Non-pigmented ciliary epithelial cell (primary cell): ENCODE data around the gene ZMYND11.

Experiments used
- DNase-seq: peaks from one replicate; pipeline ENCODE4 v3.0.0-alpha.2; 2010; ENCODE audit warnings: low read depth

Gene ZMYND11

DNA sequence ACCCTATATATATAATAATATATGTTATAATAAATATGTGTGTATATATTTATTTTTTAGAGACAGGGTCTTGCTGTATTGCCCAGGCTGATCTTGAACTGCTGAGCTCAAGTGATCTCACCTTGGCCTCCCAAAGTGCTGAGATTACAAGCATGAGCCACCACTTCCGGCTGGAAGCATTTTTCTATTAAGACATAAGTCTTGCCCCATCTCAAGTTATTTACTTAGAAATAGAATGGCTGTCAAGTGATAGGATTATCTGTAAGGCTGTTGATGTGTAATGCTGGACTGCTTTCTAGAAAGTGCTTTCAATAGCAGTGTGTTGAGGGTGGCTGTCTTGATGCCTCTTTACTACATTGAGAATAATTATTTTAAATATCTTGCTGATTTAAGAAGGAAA is 65.2 kb downstream of the ZMYND11 start:
- no peak for DNase-seq

DNA sequence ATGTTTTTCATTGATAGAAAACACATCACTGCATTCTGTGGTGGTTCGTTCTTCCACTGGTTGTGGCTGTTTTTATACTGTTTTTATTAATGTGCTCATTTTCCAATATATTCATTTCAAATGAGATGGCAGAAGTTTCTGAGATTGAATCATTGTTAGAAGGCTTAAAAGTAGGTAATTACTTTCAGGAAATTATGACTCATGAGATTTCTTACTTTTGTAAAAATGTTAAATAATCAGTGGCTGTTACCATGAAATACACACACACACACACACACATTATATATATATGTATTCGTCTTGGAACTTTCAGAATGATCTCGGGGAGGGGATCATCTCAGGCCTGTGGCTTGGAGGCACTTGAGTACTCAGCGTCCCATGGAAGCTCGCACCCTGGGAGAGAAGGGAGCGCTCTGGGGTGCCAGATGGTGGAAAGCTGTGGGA is 66.1 kb downstream of the ZMYND11 start:
- no peak for DNase-seq

DNA sequence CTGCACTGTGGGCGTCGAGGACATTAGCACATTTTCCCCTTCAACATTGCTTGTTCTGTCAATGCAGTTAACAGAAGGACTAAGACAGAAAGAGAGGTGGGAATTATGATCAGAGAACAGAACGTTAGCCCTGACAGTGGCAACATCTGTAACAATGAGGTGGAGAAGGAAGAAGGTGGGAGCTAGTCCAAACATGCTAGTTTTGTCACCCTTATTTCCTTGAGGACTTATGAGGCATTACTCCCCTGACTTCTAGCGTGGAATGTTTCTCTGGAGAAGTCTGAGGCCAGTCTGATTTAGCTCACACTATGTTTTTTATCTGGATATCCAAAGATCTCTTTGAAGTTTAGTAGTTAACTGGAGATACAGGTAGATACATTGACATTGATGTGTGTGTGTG is 73.4 kb downstream of the ZMYND11 start:
- DNase-seq = no peak

DNA sequence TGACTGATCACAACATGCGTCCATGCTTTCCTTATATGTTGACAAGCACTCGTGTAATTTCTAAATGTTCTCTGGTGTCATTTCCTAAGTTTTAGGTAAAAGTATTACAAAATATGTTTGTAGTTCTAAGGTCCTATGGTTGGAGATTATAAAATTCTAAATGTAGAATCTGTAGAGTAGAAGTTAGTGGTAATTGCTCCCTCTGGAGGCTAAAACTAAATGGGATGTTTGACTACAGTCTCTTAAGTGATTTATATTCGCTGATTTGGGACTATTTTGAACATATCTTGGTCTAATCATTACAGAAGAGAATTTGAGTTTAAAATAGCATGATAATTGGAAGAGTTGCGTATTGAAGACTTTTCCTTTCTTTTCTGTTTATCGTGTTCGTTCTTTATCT is 74.1 kb downstream of the ZMYND11 start:
- no peak for DNase-seq

- DNase-seq = no peak
Observed at GRCh38 chr10:210297-210696, 75.0 kb downstream of the ZMYND11 start.

DNA sequence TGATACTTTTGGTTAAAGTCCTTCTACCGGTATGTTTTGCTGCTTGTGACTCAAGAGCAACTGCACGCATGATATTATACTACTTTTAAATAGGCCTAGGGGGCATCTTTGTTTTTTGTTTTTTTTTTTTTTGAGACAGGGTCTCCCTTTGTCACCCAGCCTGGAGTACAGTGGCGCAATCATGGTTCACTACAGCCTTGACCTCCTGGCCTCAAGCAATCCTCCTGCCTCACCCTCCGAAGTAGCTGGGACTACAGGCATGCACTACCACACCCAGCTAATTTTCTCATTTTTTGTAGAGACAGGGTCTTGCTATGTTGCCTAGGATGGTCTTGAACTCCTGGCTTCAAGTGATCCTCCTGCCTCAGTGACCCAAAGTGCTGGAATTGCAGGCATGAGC is 80.2 kb downstream of the ZMYND11 start:
- DNase-seq = no peak

- DNase-seq = no peak
Observed at GRCh38 chr10:218798-219197, 83.5 kb downstream of the ZMYND11 start.

DNA sequence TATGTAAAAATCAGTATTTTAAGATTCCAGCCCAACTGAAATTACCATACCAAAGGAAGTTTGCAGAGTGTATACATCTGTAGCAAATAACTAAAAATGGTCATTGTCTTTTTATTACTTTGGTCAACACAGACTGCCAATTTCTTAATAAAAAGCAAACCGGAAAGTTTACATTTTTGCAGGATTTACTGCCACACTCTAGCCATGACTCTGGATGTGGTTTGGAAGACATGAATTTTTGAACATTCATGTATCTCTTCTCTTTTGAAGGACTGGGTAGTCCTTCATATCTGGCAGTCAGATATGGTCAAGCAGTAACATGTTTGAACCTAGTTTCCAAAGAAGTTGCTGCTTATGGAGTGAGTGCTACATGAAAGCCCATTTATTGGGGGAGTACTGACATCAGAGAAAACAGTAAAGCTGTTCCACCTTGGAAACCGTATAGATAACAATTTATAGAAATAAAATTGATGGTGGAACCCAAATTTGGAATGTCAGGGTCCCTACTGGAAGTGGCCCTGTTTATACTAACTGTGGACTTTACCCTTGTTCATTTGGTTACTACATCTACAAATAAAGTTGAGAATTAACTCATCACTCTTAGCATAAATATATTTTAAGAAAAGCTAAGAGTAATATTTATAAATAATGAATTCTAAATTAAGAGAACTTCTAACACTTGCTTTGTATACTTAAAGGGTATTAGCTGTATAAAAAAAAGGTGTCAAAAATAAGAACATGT is 84.6 kb downstream of the ZMYND11 start:
- no peak for DNase-seq

DNA sequence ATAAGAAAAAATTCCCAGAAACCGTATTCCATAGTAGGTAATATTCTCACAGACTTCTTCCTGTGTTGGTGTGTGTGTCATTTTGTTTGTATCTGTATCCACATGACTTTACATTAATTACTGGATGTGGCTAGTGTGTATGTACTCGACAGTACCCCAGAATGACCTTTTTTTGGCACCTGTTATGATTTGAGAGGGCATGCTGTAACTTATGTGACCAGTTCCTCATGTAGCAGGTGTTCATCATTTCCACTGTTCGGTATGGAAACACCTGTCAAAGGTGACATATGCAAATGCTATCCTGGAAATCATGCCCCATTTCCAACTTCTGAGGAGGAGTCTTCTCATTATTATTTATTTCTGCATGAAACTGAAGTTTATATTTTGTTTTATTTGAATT is 89.3 kb downstream of the ZMYND11 start:
- DNase-seq = no peak

DNA sequence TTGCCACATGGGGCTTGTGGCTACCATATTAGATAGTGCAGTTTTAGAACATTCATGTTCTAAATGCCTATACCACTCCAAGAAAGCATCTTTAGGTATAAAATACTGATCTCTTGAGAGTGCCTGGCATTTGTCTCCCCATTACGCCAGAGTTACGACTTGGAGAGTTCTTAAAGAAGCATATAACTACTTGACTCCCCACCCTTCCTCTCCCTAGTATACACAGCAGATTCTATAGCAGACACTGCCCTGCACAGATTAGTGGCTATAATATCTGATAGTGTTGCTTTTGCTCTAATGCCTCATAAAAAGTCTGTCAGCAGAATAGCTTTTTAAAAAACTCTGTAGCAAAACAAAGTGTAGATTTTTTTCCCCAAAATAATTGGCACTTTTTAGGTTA is 90.8 kb downstream of the ZMYND11 start:
- no peak for DNase-seq

DNA sequence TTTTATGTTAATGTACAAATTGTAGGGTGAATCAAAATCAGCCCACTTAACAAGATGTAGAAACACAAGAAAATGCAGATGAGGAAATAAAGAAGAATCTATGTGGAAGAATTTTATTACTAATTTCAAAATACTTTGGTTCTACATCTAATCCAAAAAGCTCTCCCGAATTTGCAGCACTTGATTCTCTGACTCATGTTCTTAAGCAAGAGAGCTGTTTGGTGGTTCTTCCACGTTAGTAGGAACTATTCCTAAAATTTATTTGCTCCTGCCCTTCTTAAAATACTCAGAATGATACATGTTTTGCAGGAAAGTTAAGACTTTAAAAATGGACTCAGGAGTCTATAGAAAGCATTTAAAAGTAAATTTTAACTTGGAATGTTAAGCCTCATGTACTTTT is 91.8 kb downstream of the ZMYND11 start:
- no peak for DNase-seq

- DNase-seq = no peak
Observed at GRCh38 chr10:228366-228765, 93.1 kb downstream of the ZMYND11 start.

DNA sequence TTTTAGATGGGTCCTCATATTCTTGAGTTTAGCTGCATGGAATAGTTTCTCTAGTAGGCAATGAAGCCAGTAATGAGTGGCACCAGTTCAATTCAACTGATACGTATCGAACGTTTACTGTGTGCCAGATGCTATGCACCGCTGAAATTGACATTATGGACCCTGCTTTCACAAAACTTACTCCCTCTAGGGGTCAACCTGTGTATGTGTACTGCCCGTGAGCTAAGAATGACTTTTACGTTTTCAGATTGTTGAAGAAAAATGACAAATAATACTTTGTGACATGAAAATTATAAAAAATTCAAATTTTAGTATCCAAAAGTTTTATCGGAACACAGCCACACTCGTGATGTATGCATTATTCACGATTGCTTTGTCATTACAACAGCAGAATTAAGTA is 95.5 kb downstream of the ZMYND11 start:
- DNase-seq = no peak

DNA sequence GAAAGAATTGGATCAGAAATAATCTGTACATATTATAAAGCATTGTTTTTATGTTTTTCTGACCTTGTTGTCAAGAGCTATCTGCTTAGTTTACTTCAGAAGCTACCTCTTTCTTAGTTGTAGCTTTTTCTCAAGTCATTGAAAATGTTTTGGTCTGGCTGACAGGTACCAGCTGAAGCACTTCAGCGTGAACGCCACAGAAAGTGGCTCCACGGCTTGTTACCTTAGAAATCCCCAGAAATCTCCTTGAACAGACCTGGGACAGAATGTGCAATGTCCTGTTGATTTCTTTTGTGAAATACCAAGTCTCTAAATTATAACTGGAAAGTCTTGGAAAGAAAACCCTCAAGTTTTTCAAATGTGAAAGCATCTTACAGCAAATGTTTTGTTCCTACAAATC is 96.8 kb downstream of the ZMYND11 start:
- DNase-seq = no peak

GRCh38 chr10:232878-233277 is 97.6 kb downstream of the ZMYND11 start:
- no peak for DNase-seq

GRCh38 chr10:234708-235406 is 99.6 kb downstream of the ZMYND11 start:
- no peak for DNase-seq

DNA sequence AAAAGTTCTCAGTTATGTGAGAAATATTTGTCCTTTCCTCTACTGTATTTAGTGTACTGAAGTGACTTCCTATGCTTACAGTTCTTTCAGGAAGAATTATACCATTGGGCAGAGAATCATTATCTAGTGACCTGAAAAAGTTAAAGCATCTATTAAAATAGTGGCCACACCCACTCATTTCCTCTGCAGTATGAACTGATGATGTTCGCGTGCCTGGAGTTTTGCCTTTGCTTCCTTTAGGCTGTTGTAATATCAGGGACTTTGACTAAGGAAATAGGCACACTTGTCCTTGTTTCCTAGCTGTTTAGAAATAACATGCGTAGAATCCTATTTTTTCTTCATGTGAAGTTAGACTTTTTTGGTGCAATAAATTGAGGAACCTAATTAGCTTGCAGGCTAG is 100.7 kb downstream of the ZMYND11 start:
- no peak for DNase-seq

DNA sequence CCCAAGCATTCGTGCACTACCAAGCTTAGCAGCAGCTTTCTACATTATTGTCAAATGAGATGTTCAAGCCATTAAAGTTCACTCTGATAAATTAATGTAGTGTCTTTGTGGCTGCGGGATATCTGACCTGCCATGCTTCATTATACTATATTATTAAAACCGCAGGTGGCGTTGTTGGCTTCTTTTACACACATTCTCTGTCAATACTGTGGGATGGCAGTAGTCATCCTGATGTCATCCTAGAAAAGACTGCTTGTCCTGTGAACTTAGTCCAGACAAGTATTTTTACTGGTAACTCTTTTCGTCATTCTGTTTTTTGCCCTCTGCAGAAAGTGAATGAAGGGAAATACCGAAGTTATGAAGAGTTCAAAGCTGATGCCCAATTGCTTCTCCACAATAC is 103.9 kb downstream of the ZMYND11 start:
- no peak for DNase-seq

- no peak for DNase-seq
Observed at GRCh38 chr10:241451-241850, 106.2 kb downstream of the ZMYND11 start.

GRCh38 chr10:241966-242643 is 106.8 kb downstream of the ZMYND11 start:
- no peak for DNase-seq

- DNase-seq = no peak
Observed at GRCh38 chr10:244227-244626, 109.0 kb downstream of the ZMYND11 start.

GRCh38 chr10:246431-246830 is 111.2 kb downstream of the ZMYND11 start:
- no peak for DNase-seq

GRCh38 chr10:247480-247879 is 112.2 kb downstream of the ZMYND11 start:
- DNase-seq = no peak
